HG02763 (cell line): ENCODE data around the gene CASP5.
"Not testable (repeated sequence)": the region's sequence is repeated elsewhere in the genome, so short reads cannot be mapped to it uniquely, and the experiment has no call there.

Source experiments
- ATAC-seq: cut with Tn5 transposase; IDR thresholded peaks from one replicate; pipeline ENCODE4 v1.9.1; 2021; ENCODE audit warnings: mild to moderate bottlenecking, moderate library complexity; ENCODE audit not compliant: unreplicated experiment

CASP5 gene

DNA sequence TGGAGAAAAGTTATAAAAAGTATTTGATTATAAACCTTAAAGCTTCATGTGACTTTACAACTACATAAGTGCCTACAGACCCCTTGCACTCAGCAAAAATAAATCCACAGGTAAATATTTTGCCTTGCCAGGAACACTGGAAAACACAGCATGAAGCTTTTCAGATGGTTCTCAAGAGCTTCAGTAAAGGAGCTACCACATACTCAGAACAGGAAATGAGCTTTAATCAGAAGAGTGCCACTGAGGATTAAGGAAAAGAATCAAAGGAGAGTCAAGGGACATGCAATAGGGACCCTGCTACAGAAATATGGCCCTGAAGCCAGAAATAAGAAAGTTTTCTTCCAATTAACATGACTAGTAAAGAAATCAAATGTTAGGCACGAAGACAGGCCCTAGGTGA, 10.8 kb upstream of the CASP5 start:
- ATAC-seq, result no peak

DNA sequence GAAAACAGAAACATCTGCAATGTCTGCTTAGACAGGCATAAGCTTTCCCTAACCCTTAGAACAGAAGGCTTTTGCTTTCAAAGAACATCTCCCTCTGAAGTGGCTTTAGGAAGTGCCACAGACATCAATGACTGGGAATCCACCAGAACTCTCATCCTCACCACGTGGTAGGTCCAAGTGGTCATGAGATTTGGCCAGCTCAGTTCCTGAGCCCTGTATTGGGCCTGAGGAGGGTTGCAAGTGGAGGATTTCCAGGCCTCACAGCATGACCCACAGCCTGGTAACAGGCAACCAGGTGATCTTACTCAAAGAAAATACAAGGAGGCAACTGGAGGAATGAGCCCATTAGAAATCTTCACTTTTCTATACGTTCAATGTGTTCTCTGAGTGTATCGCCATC, 10.4 kb upstream of the CASP5 start:
- ATAC-seq, result no peak

DNA sequence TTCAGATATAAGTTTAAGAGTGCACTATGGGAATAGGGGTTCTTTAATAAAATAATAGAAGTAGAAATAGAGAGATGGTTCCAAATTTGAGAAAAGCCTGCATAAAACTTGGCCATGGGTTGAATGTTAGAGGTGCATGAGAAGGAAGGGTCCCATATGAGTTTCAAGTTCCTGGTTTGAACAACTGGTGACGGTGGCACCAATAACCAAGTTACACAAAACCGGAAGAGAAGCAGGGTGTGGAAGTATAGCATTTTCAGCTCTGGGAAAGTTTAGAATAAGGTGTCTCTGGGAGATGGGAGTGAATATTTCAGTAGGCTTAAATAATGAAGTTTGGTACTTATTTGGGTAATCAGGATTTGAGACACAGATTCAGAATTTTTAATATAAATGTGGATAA, 9.5 kb upstream of the CASP5 start:
- ATAC-seq, result no peak

GRCh38 chr11:105027678-105028077, 4.7 kb upstream of the CASP5 start:
- no peak for ATAC-seq

- no peak for ATAC-seq
Measured at GRCh38 chr11:105024394-105024793, 1.4 kb upstream of the CASP5 start.

- no peak for ATAC-seq
Measured at GRCh38 chr11:105022527-105022926, 441 bp downstream of the CASP5 start.

DNA sequence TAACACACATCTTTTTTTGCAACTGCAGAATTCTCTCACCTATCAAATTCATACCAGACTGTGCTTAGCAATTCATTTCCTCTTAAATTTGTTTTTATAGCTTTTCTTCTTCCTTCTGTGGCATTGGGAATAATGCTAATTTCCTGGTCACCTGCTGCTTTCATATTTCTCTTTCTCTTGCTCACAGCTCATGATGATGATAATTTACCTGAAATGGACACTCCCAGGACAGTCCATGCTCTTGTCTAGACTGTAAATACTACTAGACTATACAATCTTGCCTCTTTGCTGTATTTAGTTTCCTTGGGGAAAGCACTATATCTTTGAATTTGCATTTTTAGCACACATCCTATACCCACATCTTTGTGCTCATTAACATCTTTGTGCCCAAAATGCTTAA, 15.5 kb downstream of the CASP5 start:
- ATAC-seq, result no peak

DNA sequence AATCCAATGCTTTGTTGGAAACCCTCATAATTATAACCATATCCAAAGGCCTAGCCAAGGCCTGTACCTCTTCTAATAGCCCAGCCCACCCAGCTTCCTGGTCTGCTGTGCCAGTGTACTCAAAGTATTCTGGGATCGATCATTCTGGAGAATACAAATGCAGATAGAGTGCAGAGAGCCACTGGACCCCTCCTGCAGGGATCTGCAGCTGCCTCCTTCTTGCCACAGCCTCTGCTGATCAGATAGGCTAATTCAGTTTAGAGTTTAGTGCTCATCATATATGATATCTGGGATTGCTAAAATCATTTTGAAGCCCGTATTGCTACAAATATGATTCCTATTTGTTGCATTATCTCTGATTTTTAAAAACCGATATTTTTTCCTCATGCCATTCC, 17.5 kb downstream of the CASP5 start:
- no peak for ATAC-seq

GRCh38 chr11:105004021-105004420, 18.9 kb downstream of the CASP5 start:
- no peak for ATAC-seq

GRCh38 chr11:105003151-105003550, 19.8 kb downstream of the CASP5 start:
- ATAC-seq, result no peak

- ATAC-seq, result peak; percentile 89
Measured at GRCh38 chr11:105000797-105001196, 22.2 kb downstream of the CASP5 start.

DNA sequence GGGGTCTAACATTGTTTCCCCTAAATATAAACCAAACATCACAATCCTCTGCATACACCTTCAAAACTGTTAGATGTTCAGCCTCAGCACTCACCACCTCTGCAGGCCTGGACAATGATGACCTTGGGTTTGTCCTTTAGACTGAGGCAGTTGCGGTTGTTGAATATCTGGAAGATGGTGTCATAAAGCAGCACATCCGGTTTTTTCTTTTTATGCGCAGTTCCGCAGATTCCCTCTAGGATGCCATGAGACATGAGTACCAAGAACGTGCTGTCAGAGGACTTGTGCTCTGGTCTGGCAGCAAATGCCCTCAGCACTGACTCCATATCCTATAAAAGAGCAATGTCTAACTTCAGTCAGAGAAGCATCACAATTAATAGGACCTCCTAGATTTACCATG, 22.8 kb downstream of the CASP5 start:
- no peak for ATAC-seq

DNA sequence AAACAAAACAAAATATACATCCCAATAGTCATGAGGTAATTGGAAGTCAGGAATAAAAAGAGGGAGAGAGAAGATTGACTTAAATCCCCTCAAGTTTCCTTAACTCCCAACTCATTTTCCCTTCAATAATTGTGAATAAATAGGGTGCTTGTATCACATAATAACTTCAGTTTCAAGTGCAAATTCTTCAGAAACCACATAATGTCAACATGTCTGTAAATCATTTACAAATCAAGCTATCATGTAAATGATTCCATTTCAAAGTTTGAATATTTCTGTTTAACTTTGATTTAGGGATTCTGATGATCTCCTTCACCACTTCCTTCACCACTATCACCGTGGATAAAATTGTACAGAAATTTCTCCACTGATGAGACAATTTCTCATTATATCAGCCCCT, 23.2 kb downstream of the CASP5 start:
- no peak for ATAC-seq

GRCh38 chr11:104997288-104997687, 25.7 kb downstream of the CASP5 start:
- ATAC-seq, result no peak

DNA sequence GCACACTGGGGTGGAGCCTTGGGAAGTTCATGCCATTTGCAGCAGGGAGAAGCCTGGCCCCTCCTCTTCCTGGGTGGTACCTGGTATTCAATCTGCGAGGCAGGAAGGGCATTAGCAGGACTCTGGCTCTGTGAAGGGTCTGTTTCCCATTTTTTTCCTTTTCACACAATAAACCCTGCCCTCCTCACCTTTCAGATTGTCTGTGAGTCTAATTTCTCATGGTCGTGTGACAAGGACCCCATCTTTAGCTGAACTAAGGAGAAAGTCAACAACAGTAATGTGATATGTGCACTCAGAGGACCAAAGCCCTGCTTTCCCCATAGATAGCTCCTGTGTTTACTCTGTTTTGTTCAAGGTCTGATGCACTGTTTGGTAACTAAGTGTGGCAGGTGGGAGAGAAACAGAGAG, 28.0 kb downstream of the CASP5 start:
- ATAC-seq, result no peak

GRCh38 chr11:104992781-104993180, 30.2 kb downstream of the CASP5 start:
- no peak for ATAC-seq

GRCh38 chr11:104991994-104992393, 31.0 kb downstream of the CASP5 start:
- ATAC-seq, result no peak

DNA sequence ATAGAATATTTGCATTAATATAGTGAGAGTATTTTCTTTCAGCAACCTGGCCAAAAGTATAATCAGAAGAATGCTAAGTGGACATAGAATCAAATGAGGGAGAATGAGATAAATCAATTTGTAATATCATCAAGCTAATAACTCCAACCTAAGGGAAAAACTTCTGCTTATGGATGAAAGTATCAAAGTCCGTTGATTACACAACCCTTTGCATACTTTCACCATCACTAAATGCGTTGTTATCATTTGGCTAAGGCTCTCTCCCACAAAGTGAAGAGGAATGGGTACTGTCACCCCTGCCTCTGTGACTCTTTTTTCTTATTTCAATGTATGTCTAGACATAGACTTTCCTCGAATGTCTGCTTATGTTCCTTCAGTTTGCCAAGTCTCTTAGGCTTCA, 38.2 kb downstream of the CASP5 start:
- no peak for ATAC-seq

DNA sequence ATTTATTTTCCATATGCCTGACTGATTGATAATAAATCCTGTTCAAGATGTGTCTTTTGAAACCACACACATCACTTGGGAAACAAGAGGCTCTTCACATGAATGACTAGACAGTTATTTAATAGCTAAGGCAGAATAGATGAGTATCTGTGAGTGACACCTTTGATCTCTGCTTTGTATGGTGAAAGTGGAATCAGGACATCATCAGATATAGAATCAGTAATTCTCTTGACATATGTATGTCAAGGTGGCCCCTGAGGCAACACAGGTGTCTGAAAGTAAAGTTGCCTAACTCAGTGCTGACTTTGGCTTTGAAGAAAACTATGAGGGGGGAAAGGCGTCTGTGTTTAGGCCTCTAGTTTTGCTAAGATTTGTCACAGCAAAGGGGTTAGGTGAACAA, 43.1 kb downstream of the CASP5 start:
- no peak for ATAC-seq

- ATAC-seq, result no peak
Measured at GRCh38 chr11:104973616-104974015, 49.4 kb downstream of the CASP5 start.

- ATAC-seq, result not testable (repeated sequence)
Measured at GRCh38 chr11:104972924-104973323, 50.0 kb downstream of the CASP5 start.

DNA sequence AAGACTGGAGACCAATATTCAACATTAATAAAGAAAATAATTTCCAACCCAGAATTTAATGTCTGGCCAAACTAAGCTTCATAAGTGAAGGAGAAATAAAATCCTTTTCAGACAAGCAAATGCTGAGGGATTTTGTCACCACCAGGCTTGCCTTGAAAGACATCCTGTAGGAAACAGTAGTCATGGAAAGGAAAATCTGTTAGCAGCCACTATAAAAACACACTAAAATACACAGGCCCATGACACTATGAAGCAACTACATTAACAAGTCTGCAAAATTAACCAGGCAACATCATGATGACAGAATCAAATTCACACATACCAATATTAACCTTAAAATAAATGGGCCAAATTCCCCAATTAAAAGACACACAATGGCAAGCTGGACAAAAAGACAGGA, 52.2 kb downstream of the CASP5 start:
- ATAC-seq, result no peak

GRCh38 chr11:104968856-104969776, 53.9 kb downstream of the CASP5 start:
- ATAC-seq, result no peak
